GM23338 (cell line): ENCODE data around the gene AKAP13. TPM values are rescaled to one million over a fixed set of nuclear protein-coding genes. Genes with fewer than 3 reads are reported as not detected.
"Not testable (repeated sequence)": the region's sequence is repeated elsewhere in the genome, so short reads cannot be mapped to it uniquely, and the experiment has no call there.

Source experiments
- ATAC-seq: fragments of 200-7000 bp; cut with Tn5 transposase; 3 replicates; pipeline ENCODE4 v1.9.1; 2020
- DNase-seq: peaks from one replicate; pipeline ENCODE4 v3.0.0-alpha.2; 2015; ENCODE audit warnings: low spot score
- H2AFZ ChIP-seq: fragments of 200-600 bp; sonication (generic); 2 replicates; pipeline ENCODE4 v1.8.0; 2016; ENCODE audit warnings: antibody characterized with exemption, mild to moderate bottlenecking, moderate library complexity
- H3F3A ChIP-seq: fragments of 200-600 bp; sonication (generic); replicated peaks from 2 replicates; pipeline ENCODE4 v1.8.0; 2017; ENCODE audit warnings: antibody characterized with exemption, mixed run types, low read depth
- H3K27ac ChIP-seq: fragments of 200-600 bp; sonication (generic); 2 replicates; pipeline ENCODE4 v1.6.1; 2016; ENCODE audit warnings: low read depth
- H3K27me3 ChIP-seq: fragments of 200-600 bp; sonication (generic); 2 replicates; pipeline ENCODE4 v1.8.0; 2016; ENCODE audit warnings: mild to moderate bottlenecking, mixed run types, moderate library complexity; ENCODE audit not compliant: insufficient read depth
- H3K36me3 ChIP-seq: fragments of 200-600 bp; sonication (generic); 2 replicates; pipeline ENCODE4 v1.8.0; 2016; ENCODE audit warnings: mild to moderate bottlenecking; ENCODE audit not compliant: insufficient read depth
- H3K4me1 ChIP-seq: fragments of 200-600 bp; sonication (generic); 2 replicates; pipeline ENCODE4 v1.8.0; 2016; ENCODE audit warnings: mild to moderate bottlenecking, moderate library complexity; ENCODE audit not compliant: insufficient read depth
- H3K4me2 ChIP-seq: fragments of 200-600 bp; sonication (generic); 2 replicates; pipeline ENCODE4 v1.7.1; 2017; ENCODE audit warnings: mixed run types
- H3K4me3 ChIP-seq: fragments of 200-600 bp; sonication (generic); 2 replicates; pipeline ENCODE4 v1.6.1; 2016; ENCODE audit warnings: mixed run types
- H3K79me2 ChIP-seq: fragments of 200-600 bp; sonication (generic); replicated peaks from 2 replicates; pipeline ENCODE4 v1.8.0; 2017; ENCODE audit warnings: mild to moderate bottlenecking; ENCODE audit not compliant: insufficient read depth
- H3K9me2 ChIP-seq: fragments of 200-600 bp; sonication (generic); 2 replicates; pipeline ENCODE4 v1.8.0; 2017; ENCODE audit not compliant: insufficient read depth
- H4K20me1 ChIP-seq: fragments of 200-600 bp; sonication (generic); replicated peaks from 2 replicates; pipeline ENCODE4 v1.8.0; 2017; ENCODE audit warnings: mild to moderate bottlenecking; ENCODE audit not compliant: insufficient read depth
- H3K27ac Mint-ChIP-seq: 2 replicates; pipeline ENCODE4 v1.8.0; 2020; ENCODE audit warnings: inconsistent platforms, mild to moderate bottlenecking, moderate library complexity, mixed read lengths
- H3K27me3 Mint-ChIP-seq: 3 replicates; pipeline ENCODE4 v1.8.0; 2022; ENCODE audit warnings: low read depth, mild to moderate bottlenecking, moderate library complexity, mixed read lengths, inconsistent platforms; ENCODE audit not compliant: insufficient read depth, poor library complexity
- H3K36me3 Mint-ChIP-seq: 3 replicates; pipeline ENCODE4 v1.8.0; 2021; ENCODE audit warnings: low read depth, mild to moderate bottlenecking, inconsistent platforms, moderate library complexity, mixed read lengths
- H3K4me1 Mint-ChIP-seq: 3 replicates; pipeline ENCODE4 v1.8.0; 2020; ENCODE audit warnings: mild to moderate bottlenecking, inconsistent platforms, mixed read lengths
- H3K4me3 Mint-ChIP-seq: 3 replicates; pipeline ENCODE4 v1.8.0; 2021; ENCODE audit warnings: moderate library complexity, mild to moderate bottlenecking, inconsistent platforms, mixed read lengths
- H3K9me3 Mint-ChIP-seq: 3 replicates; pipeline ENCODE4 v1.8.0; 2020; ENCODE audit warnings: moderate library complexity, mild to moderate bottlenecking, inconsistent platforms, mixed read lengths
- polyA plus RNA-seq: library from polyadenylated mRNA; unstranded; fragments of >200 nt; fragmentation: Nextera tagmentation; extraction: Ambion mirVana; gene quantifications from 2 replicates; pipeline ENCODE4 v1.2.1, GENCODE V29; 2016
- total RNA-seq: library from RNA; depleted of rRNA; stranded (reverse); fragments of >200 nt; shearing (Covaris generic); gene quantifications from 2 replicates; pipeline ENCODE4 v1.2.3, GENCODE V29; 2014

Gene AKAP13
- total and polyA plus RNA-seq, 2 experiments from 2014 or later = 46.2 to 60.7 TPM

- H3K36me3 ChIP-seq, H3K4me1 Mint-ChIP-seq, H4K20me1 ChIP-seq, H3K9me2 ChIP-seq, H3K27ac ChIP-seq, H3K27me3 Mint-ChIP-seq, H3K4me1 ChIP-seq, H2AFZ ChIP-seq, H3K4me2 ChIP-seq, H3K4me3 ChIP-seq, H3K27me3 ChIP-seq, ATAC-seq, H3K9me3 Mint-ChIP-seq, H3K79me2 ChIP-seq, H3K27ac Mint-ChIP-seq, H3K4me3 Mint-ChIP-seq, H3K36me3 Mint-ChIP-seq, DNase-seq, H3F3A ChIP-seq: not testable (repeated sequence)
Observed at GRCh38 chr15:85342163-85342562, 38.2 kb upstream of the AKAP13 start.

DNA sequence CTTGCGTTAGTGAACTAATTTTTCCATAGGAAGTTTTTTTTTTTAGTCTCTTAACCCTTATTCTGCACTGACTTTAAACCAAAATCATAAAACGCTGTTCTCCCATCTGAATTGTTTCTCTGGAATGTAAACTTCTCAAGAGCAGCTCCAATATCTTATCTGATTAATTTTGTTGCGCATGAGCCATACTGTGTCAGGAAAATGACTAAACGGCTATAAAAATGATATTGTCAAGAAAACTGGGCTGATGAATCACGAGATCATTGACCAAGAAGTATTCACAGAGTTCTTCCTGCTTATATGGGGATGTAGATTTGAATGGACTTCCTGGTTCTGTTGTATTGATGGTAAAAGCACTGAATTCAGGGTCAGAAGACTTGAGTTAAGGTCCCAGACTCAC lies 37.0 kb upstream of the AKAP13 start:
- not testable (repeated sequence) for H3K27ac Mint-ChIP-seq, H3K27me3 ChIP-seq, DNase-seq, H3K36me3 Mint-ChIP-seq, H3K4me1 Mint-ChIP-seq, H3K4me1 ChIP-seq, H3K27ac ChIP-seq, H3K4me2 ChIP-seq, H3K9me2 ChIP-seq, H3K27me3 Mint-ChIP-seq, H3K4me3 ChIP-seq, H3K79me2 ChIP-seq, H3K4me3 Mint-ChIP-seq, H4K20me1 ChIP-seq, H3K9me3 Mint-ChIP-seq, ATAC-seq, H3K36me3 ChIP-seq, H3F3A ChIP-seq
- 0 out of 2 replicates have a peak overlapping the region, but pooled peaks have one; percentile 28 for H2AFZ ChIP-seq

DNA sequence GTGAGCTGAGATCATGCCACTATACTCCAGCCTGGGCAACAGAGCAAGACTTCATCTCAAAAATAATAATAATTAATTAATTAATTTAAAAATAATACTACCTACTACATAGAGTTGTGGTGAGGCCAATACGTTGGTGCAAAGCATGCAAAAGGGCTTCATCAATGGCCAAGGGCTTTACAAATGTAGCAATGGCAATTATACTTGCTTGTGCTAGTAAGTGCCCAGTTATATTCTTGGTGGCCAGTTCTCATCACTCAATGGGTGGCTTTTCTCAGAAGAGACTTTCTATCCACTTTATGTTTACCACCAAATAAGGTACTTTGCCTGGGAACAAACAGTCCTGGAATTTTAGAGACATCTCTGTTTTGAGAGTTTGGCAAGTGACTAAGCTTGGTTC lies 36.2 kb upstream of the AKAP13 start:
- not testable (repeated sequence) for H3K27ac ChIP-seq, H3K27ac Mint-ChIP-seq, H2AFZ ChIP-seq, H3K79me2 ChIP-seq, ATAC-seq, H3K36me3 Mint-ChIP-seq, H3K9me2 ChIP-seq, DNase-seq, H3K4me3 Mint-ChIP-seq, H3K4me1 Mint-ChIP-seq, H3K4me3 ChIP-seq, H3K27me3 Mint-ChIP-seq, H3K4me2 ChIP-seq, H3K36me3 ChIP-seq, H3F3A ChIP-seq, H3K9me3 Mint-ChIP-seq, H3K27me3 ChIP-seq, H4K20me1 ChIP-seq, H3K4me1 ChIP-seq

DNA sequence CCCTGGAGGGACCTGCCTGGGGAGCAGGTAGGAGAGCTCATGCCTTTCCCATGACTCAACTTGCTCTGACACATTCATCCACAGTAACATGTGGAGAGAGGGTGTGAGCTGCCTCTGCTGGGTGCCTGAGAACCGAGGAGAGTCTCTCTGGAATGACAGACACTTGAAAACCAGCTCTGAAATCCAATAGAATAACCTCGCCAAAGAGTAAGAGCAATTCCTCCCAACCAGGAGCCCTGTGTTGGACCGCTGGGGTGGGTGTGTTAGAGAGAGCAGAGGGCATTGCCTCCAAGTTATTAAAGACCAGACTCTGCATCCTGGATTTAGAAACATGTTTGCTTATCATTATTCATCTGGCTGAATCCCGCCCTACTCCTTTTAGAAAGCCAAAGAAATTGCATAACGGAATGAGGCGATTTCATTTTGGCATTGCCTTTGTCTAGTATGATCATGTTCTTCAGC lies 35.7 kb upstream of the AKAP13 start:
- H3K4me3 Mint-ChIP-seq, H3K4me2 ChIP-seq, H3K27ac ChIP-seq: not testable (repeated sequence)

GRCh38 chr15:85345196-85345918 lies 35.0 kb upstream of the AKAP13 start:
- H3K79me2 ChIP-seq, H3K27me3 ChIP-seq, H3K9me2 ChIP-seq, H3K27ac Mint-ChIP-seq, H3K27ac ChIP-seq, H2AFZ ChIP-seq, H3F3A ChIP-seq, H4K20me1 ChIP-seq, H3K4me1 ChIP-seq, H3K27me3 Mint-ChIP-seq, H3K36me3 Mint-ChIP-seq, H3K36me3 ChIP-seq, H3K4me1 Mint-ChIP-seq, H3K4me3 Mint-ChIP-seq, ATAC-seq, H3K4me3 ChIP-seq, H3K4me2 ChIP-seq, H3K9me3 Mint-ChIP-seq, DNase-seq: not testable (repeated sequence)

More for the DNA sequence above, 35.7 kb upstream of the AKAP13 start:
- not testable (repeated sequence) for H3K9me2 ChIP-seq, H4K20me1 ChIP-seq, H2AFZ ChIP-seq, H3K4me1 Mint-ChIP-seq, H3K4me3 ChIP-seq, H3K36me3 ChIP-seq, H3K9me3 Mint-ChIP-seq, H3K27ac Mint-ChIP-seq, H3K4me1 ChIP-seq, ATAC-seq, DNase-seq, H3K27me3 Mint-ChIP-seq, H3F3A ChIP-seq, H3K36me3 Mint-ChIP-seq, H3K27me3 ChIP-seq, H3K79me2 ChIP-seq

DNA sequence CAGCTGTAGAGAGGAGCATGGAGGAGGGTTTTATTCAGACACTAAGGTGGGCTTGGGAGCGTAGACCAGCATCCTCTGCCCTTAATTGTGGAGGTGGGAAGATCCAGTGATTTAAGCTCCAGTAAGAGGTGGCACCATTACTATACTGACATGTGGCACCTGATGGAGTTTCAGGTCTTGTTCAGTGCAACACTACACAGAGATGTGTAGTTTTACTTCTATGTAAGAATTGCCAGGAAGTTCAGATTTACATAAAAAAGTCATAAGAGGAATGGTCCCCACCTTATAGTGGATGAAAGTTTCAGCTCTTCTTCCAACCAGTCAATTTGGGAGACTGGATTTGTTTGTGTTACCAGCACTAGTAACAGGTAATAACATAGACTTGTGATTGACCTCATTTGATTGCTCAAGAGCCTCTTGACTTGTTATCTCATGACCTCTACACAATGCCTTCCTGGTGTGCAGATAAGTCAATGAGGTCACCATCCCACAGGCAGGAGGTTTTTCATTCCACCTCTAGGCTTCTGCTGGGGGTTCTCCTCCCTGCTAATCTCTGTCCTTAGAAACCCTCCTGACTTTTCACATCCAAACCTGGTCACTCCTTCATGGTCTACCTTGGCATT lies 33.8 kb upstream of the AKAP13 start:
- not testable (repeated sequence) for H3K9me2 ChIP-seq, H3K36me3 Mint-ChIP-seq, H3K27me3 ChIP-seq, H2AFZ ChIP-seq, ATAC-seq, H3F3A ChIP-seq, H3K27ac ChIP-seq, H3K4me3 Mint-ChIP-seq, H3K36me3 ChIP-seq, H3K27me3 Mint-ChIP-seq, H3K4me1 ChIP-seq, H3K9me3 Mint-ChIP-seq, DNase-seq, H3K27ac Mint-ChIP-seq, H3K79me2 ChIP-seq, H3K4me3 ChIP-seq, H3K4me2 ChIP-seq, H3K4me1 Mint-ChIP-seq, H4K20me1 ChIP-seq
